Activated CD8-positive, alpha-beta T cell treated with anti-CD3 and anti-CD28 coated beads for 36 hours (primary cell): ENCODE measurements around the gene MTARC1. TPM values are rescaled to one million over a fixed set of nuclear protein-coding genes. Genes with fewer than 3 reads are reported as not detected.

Experiments
- ATAC-seq: fragments of 200-7000 bp; cut with Tn5 transposase; one replicate; pipeline ENCODE4 v1.10.0; 2021; ENCODE audit warnings: mild to moderate bottlenecking, moderate library complexity
- CTCF ChIA-PET: fragments of 350-600 bp; sonication (Branson Sonifier 250); formaldehyde crosslinking; loops from one replicate; lab custom pipeline; 2021; ENCODE audit warnings: antibody characterized with exemption; lab: Charles Lee
- POLR2A ChIA-PET: fragments of 350-600 bp; sonication (Branson Sonifier 250); formaldehyde crosslinking; loops from one replicate; lab custom pipeline; 2021; ENCODE audit warnings: antibody characterized with exemption; lab: Charles Lee
- DNase-seq: peaks from one replicate; pipeline ENCODE4 v3.0.0-alpha.2; 2020
- H3K27ac Mint-ChIP-seq: one replicate; pipeline ENCODE4 v1.8.0; 2021; ENCODE audit warnings: mild to moderate bottlenecking, mixed read lengths
- H3K27me3 Mint-ChIP-seq: one replicate; pipeline ENCODE4 v1.8.0; 2021; ENCODE audit warnings: mixed read lengths
- H3K36me3 Mint-ChIP-seq: one replicate; pipeline ENCODE4 v1.8.0; 2021; ENCODE audit warnings: low read depth, mixed read lengths
- H3K4me1 Mint-ChIP-seq: one replicate; pipeline ENCODE4 v1.8.0; 2021; ENCODE audit warnings: low read depth, mixed read lengths
- H3K4me3 Mint-ChIP-seq: one replicate; pipeline ENCODE4 v1.8.0; 2021; ENCODE audit warnings: mild to moderate bottlenecking, moderate library complexity, mixed read lengths
- H3K9me3 Mint-ChIP-seq: one replicate; pipeline ENCODE4 v1.8.0; 2021; ENCODE audit warnings: mixed read lengths
- CTCF ChIP-seq: fragments of 200-600 bp; IDR thresholded peaks from one replicate; pipeline ENCODE4 v1.8.0; 2022; ENCODE audit warnings: antibody characterized with exemption, mild to moderate bottlenecking
- intact Hi-C: fragments of 100-400 bp; cut with micrococcal nuclease; formaldehyde crosslinking; loops from one replicate; pipeline ENCODE4 v1.10.0; 2022
- total RNA-seq, 2 experiments: library from RNA; stranded (reverse); gene quantifications; one replicate each; pipeline ENCODE4 v1.2.3, GENCODE V29; 2021

Gene MTARC1
- total RNA-seq, 2 experiments from 2014 or later, result not detected

GRCh38 chr1:220759147-220759546 is 27.6 kb upstream of the MTARC1 start:
- Mint-ChIP-seq H3K27me3 (peaks cover 8% of the 10 kb centered on the region), H3K27ac (no peak overlapping the region), H3K4me3 (no peak overlapping the region), H3K9me3 (no peaks in the 10 kb centered on the region), H3K4me1 (no peaks in the 10 kb centered on the region), H3K36me3 (no peaks in the 10 kb centered on the region)
- ATAC-seq (no peak), DNase-seq (no peak)
- intact Hi-C loops, result no loop called here
- CTCF ChIA-PET, result interaction anchor here (0.7 to 1.3 kb wide), 2 partner anchors 12 to 26 kb away, joined by 3 read pairs; partner anchors contain the start of gene MTARC2
- POLR2A ChIA-PET, result no interaction called here
- TF ChIP-seq CTCF, result no peak

GRCh38 chr1:220761688-220762427 is 24.9 kb upstream of the MTARC1 start:
- Mint-ChIP-seq H3K4me1 (no peaks in the 10 kb centered on the region), H3K27ac (no peak overlapping the region), H3K9me3 (no peaks in the 10 kb centered on the region), H3K4me3 (no peak overlapping the region), H3K36me3 (no peaks in the 10 kb centered on the region), H3K27me3 (peaks cover 5% of the 10 kb centered on the region)
- POLR2A ChIA-PET, result no interaction called here
- intact Hi-C loops, result no loop called here
- no peak for ATAC-seq
- no peak for DNase-seq
- no peak for TF ChIP-seq CTCF
- CTCF ChIA-PET, result interaction anchor here (1.5 kb wide), 1 partner anchor 13 kb away, joined by 3 read pairs; the partner anchor contains the start of gene MTARC2

GRCh38 chr1:220764757-220765156 is 22.0 kb upstream of the MTARC1 start:
- intact Hi-C loops, result no loop called here
- Mint-ChIP-seq H3K4me3 (no peak overlapping the region), H3K36me3 (no peaks in the 10 kb centered on the region), H3K27me3 (peaks cover 3% of the 10 kb centered on the region), H3K27ac (no peak overlapping the region), H3K9me3 (no peaks in the 10 kb centered on the region), H3K4me1 (no peaks in the 10 kb centered on the region)
- no peak for TF ChIP-seq CTCF
- CTCF ChIA-PET, result no interaction called here
- DNase-seq (no peak), ATAC-seq (no peak)
- POLR2A ChIA-PET, result no interaction called here

GRCh38 chr1:220767312-220768125 is 19.2 kb upstream of the MTARC1 start:
- Mint-ChIP-seq H3K4me3 (no peak overlapping the region), H3K27ac (no peak overlapping the region), H3K36me3 (no peaks in the 10 kb centered on the region), H3K4me1 (no peaks in the 10 kb centered on the region), H3K27me3 (peaks cover 5% of the 10 kb centered on the region), H3K9me3 (no peaks in the 10 kb centered on the region)
- ChIA-PET CTCF (no interaction called here), POLR2A (no interaction called here)
- intact Hi-C loops, result no loop called here
- no peak for DNase-seq
- no peak for ATAC-seq
- no peak for TF ChIP-seq CTCF

- ChIA-PET POLR2A (no interaction called here), CTCF (no interaction called here)
- DNase-seq (no peak), ATAC-seq (no peak)
- Mint-ChIP-seq H3K4me3 (no peak overlapping the region), H3K36me3 (no peaks in the 10 kb centered on the region), H3K27ac (no peak overlapping the region), H3K27me3 (peaks cover 5% of the 10 kb centered on the region), H3K9me3 (no peaks in the 10 kb centered on the region), H3K4me1 (no peaks in the 10 kb centered on the region)
- TF ChIP-seq CTCF, result no peak
- intact Hi-C loops, result no loop called here
Observed at GRCh38 chr1:220768126-220768601, 18.5 kb upstream of the MTARC1 start.
